ENCODE data around the gene RGPD3.
"Not testable (repeated sequence)": the region's sequence is repeated elsewhere in the genome, so short reads cannot be mapped to it uniquely, and the experiment has no call there.

GRCh38 chr2:106390680-106391079 is 77.5 kb downstream of the RGPD3 start:
- not testable (repeated sequence) for TF ChIP-seq CTCF (IDR thresholded peaks at IDR 0.05; ENCODE audit: poor library complexity, severe bottlenecking); MXI1 (conservative IDR thresholded peaks at IDR 0.05; ENCODE audit: poor library complexity, severe bottlenecking); REST (IDR thresholded peaks at IDR 0.05; ENCODE audit: borderline replicate concordance); POLR2AphosphoS5 (IDR thresholded peaks at IDR 0.05)
